HEK293 (cell line): Measurements from ENCODE around the gene ETV6.

ENCODE experiments used
- ZEB2 ChIP-seq: fragments of 450-650 bp; formaldehyde crosslinking; IDR thresholded peaks from 2 replicates; pipeline ENCODE4 v1.5.1; 2016; ENCODE audit warnings: missing biosample characterization, missing genetic modification characterization
- ZNF354C ChIP-seq: fragments of 450-650 bp; formaldehyde crosslinking; IDR thresholded peaks from 2 replicates; pipeline ENCODE4 v1.5.1; 2016; ENCODE audit warnings: missing biosample characterization, missing genetic modification characterization, low read depth, borderline replicate concordance
- ZNF514 ChIP-seq: fragments of 450-650 bp; formaldehyde crosslinking; IDR thresholded peaks from 2 replicates; pipeline ENCODE4 v1.5.1; 2016; ENCODE audit warnings: missing biosample characterization, missing genetic modification characterization
- ZNF530 ChIP-seq: fragments of 450-650 bp; formaldehyde crosslinking; IDR thresholded peaks from 2 replicates; pipeline ENCODE4 v1.5.1; 2016; ENCODE audit warnings: low read depth, missing biosample characterization, missing genetic modification characterization

GRCh38 chr12:11824736-11825135 lies 175.3 kb downstream of the ETV6 start:
- TF ChIP-seq ZNF530 (no peak), ZNF514 (tag by site-specific recombination) (no peak), ZNF354C (tag by site-specific recombination) (no peak), ZEB2 (no peak)
